ENCODE data around the gene ADAMTS13.
A peak's percentile ranks its signal among the peaks of the same experiment; 100 is the strongest.

The ADAMTS13 gene

GRCh38 chr9:133476036-133476931 lies 54.1 kb downstream of the ADAMTS13 start:
- no peak overlapping the region for H3K4me3 ChIP-seq (ENCODE audit: low read depth, low read length)
- TF ChIP-seq, protein P1, sequence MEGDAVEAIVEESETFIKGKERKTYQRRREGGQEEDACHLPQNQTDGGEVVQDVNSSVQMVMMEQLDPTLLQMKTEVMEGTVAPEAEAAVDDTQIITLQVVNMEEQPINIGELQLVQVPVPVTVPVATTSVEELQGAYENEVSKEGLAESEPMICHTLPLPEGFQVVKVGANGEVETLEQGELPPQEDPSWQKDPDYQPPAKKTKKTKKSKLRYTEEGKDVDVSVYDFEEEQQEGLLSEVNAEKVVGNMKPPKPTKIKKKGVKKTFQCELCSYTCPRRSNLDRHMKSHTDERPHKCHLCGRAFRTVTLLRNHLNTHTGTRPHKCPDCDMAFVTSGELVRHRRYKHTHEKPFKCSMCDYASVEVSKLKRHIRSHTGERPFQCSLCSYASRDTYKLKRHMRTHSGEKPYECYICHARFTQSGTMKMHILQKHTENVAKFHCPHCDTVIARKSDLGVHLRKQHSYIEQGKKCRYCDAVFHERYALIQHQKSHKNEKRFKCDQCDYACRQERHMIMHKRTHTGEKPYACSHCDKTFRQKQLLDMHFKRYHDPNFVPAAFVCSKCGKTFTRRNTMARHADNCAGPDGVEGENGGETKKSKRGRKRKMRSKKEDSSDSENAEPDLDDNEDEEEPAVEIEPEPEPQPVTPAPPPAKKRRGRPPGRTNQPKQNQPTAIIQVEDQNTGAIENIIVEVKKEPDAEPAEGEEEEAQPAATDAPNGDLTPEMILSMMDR (IDR thresholded peaks at IDR 0.05; ENCODE audit: low read depth, low read length), result no peak

DNA sequence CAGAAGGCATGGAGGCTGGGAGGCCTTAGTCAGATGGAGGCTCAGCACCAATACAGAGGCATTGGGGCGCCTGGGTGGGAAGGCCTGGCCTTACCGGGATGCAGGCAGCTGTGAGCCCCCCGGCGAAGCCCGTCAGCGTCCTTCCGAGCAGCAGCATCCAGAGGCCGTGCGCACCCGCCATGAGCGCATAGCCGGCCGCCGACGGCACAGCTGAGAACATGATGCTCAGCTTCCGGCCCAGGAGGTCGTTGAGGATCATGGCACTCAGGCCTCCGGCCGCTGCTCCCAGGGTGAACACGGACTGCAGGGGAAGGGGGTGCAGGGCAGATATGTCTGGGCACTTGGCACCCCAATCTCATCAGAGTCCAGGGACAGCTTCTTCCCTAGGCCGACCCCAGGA lies 54.8 kb downstream of the ADAMTS13 start:
- TF ChIP-seq, protein P1 (IDR thresholded peaks at IDR 0.05; ENCODE audit: low read depth, low read length), result no peak
- no peak overlapping the region for H3K4me3 ChIP-seq (ENCODE audit: low read depth, low read length)

GRCh38 chr9:133477461-133477860 lies 55.3 kb downstream of the ADAMTS13 start:
- TF ChIP-seq, protein P1 (IDR thresholded peaks at IDR 0.05; ENCODE audit: low read depth, low read length), result no peak
- no peak overlapping the region for H3K4me3 ChIP-seq (ENCODE audit: low read depth, low read length)

GRCh38 chr9:133477992-133478850 lies 56.1 kb downstream of the ADAMTS13 start:
- TF ChIP-seq, protein P1 (IDR thresholded peaks at IDR 0.05; ENCODE audit: low read depth, low read length), result no peak
- H3K4me3 ChIP-seq (ENCODE audit: low read depth, low read length), result peak overlapping the region; percentile 51; the same call in 1 of the 2 replicates

DNA sequence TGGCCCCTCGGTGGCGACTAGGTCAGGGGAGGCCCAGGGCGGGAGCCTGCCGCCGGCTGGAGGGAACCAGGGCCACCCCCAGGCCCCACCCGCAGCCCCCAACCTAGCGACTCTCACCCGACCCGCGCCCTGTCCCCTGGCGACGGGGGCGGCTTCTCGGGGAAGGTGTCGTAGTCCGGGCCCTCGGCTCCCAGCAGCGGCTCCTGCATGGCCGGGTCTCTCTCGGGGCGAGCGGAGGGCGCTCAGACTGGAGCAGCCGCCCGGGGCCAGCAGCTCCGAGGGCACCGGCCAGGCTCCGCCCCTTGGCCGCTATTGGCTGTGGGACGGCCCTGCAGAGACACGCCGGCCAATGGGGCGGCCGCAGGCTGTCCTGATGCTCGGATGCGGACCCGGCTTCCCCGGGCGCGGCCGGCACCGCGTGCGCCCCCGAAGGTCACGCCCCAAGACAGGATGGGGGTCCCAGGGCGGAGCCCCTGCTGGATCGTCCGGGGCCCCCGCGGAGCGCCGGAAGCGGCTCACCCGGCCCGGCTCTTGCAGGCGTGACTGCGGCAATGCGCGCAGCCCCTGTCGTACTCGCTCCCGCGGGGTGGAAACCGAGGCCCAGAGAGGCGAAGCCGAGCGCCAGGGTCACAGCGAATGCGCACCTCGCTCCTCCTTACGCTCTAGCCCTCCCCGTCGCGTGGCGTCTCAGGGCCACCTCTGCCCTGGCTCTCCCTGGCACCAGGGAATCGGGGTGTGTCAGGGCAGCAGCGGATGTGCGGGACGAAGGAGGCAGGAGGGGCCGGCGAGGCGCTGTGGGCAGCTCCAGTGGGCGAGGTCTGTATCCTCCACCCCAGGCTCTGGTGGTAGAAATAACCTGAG lies 56.9 kb downstream of the ADAMTS13 start, which contains the start of gene SLC2A6:
SLC2A6 (minus strand) TSS at position 249 of the 861 bp plus-strand sequence; CDS start at position 209, 40 bp downstream.
- TF ChIP-seq, protein P1 (IDR thresholded peaks at IDR 0.05; ENCODE audit: low read depth, low read length), result no peak
- peak within 1 kb of the TSS; percentile 51 for H3K4me3 ChIP-seq (ENCODE audit: low read depth, low read length)

- TF ChIP-seq, protein P1 (IDR thresholded peaks at IDR 0.05; ENCODE audit: low read depth, low read length), result no peak
- no peak overlapping the region for H3K4me3 ChIP-seq (ENCODE audit: low read depth, low read length)
Observed at GRCh38 chr9:133483611-133484010, 61.4 kb downstream of the ADAMTS13 start.

All from WI38 (cell line).